GM23338 (cell line): ENCODE results near the gene ARHGEF17. TPM values are rescaled to one million over a fixed set of nuclear protein-coding genes. Genes with fewer than 3 reads are reported as not detected.

ENCODE experiments used
- ATAC-seq: fragments of 200-7000 bp; cut with Tn5 transposase; 3 replicates; pipeline ENCODE4 v1.9.1; 2020
- DNase-seq: peaks from one replicate; pipeline ENCODE4 v3.0.0-alpha.2; 2015; ENCODE audit warnings: low spot score
- H2AFZ ChIP-seq: fragments of 200-600 bp; sonication (generic); 2 replicates; pipeline ENCODE4 v1.8.0; 2016; ENCODE audit warnings: antibody characterized with exemption, mild to moderate bottlenecking, moderate library complexity
- H3F3A ChIP-seq: fragments of 200-600 bp; sonication (generic); replicated peaks from 2 replicates; pipeline ENCODE4 v1.8.0; 2017; ENCODE audit warnings: antibody characterized with exemption, mixed run types, low read depth
- H3K27ac ChIP-seq: fragments of 200-600 bp; sonication (generic); 2 replicates; pipeline ENCODE4 v1.6.1; 2016; ENCODE audit warnings: low read depth
- H3K27me3 ChIP-seq: fragments of 200-600 bp; sonication (generic); 2 replicates; pipeline ENCODE4 v1.8.0; 2016; ENCODE audit warnings: mild to moderate bottlenecking, mixed run types, moderate library complexity; ENCODE audit not compliant: insufficient read depth
- H3K36me3 ChIP-seq: fragments of 200-600 bp; sonication (generic); 2 replicates; pipeline ENCODE4 v1.8.0; 2016; ENCODE audit warnings: mild to moderate bottlenecking; ENCODE audit not compliant: insufficient read depth
- H3K4me1 ChIP-seq: fragments of 200-600 bp; sonication (generic); 2 replicates; pipeline ENCODE4 v1.8.0; 2016; ENCODE audit warnings: mild to moderate bottlenecking, moderate library complexity; ENCODE audit not compliant: insufficient read depth
- H3K4me2 ChIP-seq: fragments of 200-600 bp; sonication (generic); 2 replicates; pipeline ENCODE4 v1.7.1; 2017; ENCODE audit warnings: mixed run types
- H3K4me3 ChIP-seq: fragments of 200-600 bp; sonication (generic); 2 replicates; pipeline ENCODE4 v1.6.1; 2016; ENCODE audit warnings: mixed run types
- H3K79me2 ChIP-seq: fragments of 200-600 bp; sonication (generic); replicated peaks from 2 replicates; pipeline ENCODE4 v1.8.0; 2017; ENCODE audit warnings: mild to moderate bottlenecking; ENCODE audit not compliant: insufficient read depth
- H3K9me2 ChIP-seq: fragments of 200-600 bp; sonication (generic); 2 replicates; pipeline ENCODE4 v1.8.0; 2017; ENCODE audit not compliant: insufficient read depth
- H4K20me1 ChIP-seq: fragments of 200-600 bp; sonication (generic); replicated peaks from 2 replicates; pipeline ENCODE4 v1.8.0; 2017; ENCODE audit warnings: mild to moderate bottlenecking; ENCODE audit not compliant: insufficient read depth
- H3K27ac Mint-ChIP-seq: 2 replicates; pipeline ENCODE4 v1.8.0; 2020; ENCODE audit warnings: inconsistent platforms, mild to moderate bottlenecking, moderate library complexity, mixed read lengths
- H3K27me3 Mint-ChIP-seq: 3 replicates; pipeline ENCODE4 v1.8.0; 2022; ENCODE audit warnings: low read depth, mild to moderate bottlenecking, moderate library complexity, mixed read lengths, inconsistent platforms; ENCODE audit not compliant: insufficient read depth, poor library complexity
- H3K36me3 Mint-ChIP-seq: 3 replicates; pipeline ENCODE4 v1.8.0; 2021; ENCODE audit warnings: low read depth, mild to moderate bottlenecking, inconsistent platforms, moderate library complexity, mixed read lengths
- H3K4me1 Mint-ChIP-seq: 3 replicates; pipeline ENCODE4 v1.8.0; 2020; ENCODE audit warnings: mild to moderate bottlenecking, inconsistent platforms, mixed read lengths
- H3K4me3 Mint-ChIP-seq: 3 replicates; pipeline ENCODE4 v1.8.0; 2021; ENCODE audit warnings: moderate library complexity, mild to moderate bottlenecking, inconsistent platforms, mixed read lengths
- H3K9me3 Mint-ChIP-seq: 3 replicates; pipeline ENCODE4 v1.8.0; 2020; ENCODE audit warnings: moderate library complexity, mild to moderate bottlenecking, inconsistent platforms, mixed read lengths
- EZH2 ChIP-seq: fragments of 200-600 bp; sonication (generic); IDR thresholded peaks from one replicate; pipeline ENCODE4 v1.8.0; 2017; ENCODE audit warnings: antibody characterized with exemption, mild to moderate bottlenecking, low read depth; ENCODE audit not compliant: unreplicated experiment
- EZH2phosphoT487 ChIP-seq: fragments of 200-600 bp; sonication (generic); IDR thresholded peaks from one replicate; pipeline ENCODE4 v1.8.1; 2018; ENCODE audit warnings: antibody characterized with exemption; ENCODE audit not compliant: unreplicated experiment
- POLR2AphosphoS5 ChIP-seq: IDR thresholded peaks from 2 replicates; pipeline ENCODE4 v1.6.1; 2016; ENCODE audit warnings: antibody characterized with exemption, low read depth
- STAT1 ChIP-seq: IDR thresholded peaks from one replicate; pipeline ENCODE4 v1.6.1; 2016; ENCODE audit warnings: antibody characterized with exemption; ENCODE audit not compliant: unreplicated experiment
- ZNF114 ChIP-seq: fragments of 250-450 bp; sonication (Bioruptor Pico); IDR thresholded peaks from 2 replicates; pipeline ENCODE4 v1.5.0; 2020; ENCODE audit warnings: mild to moderate bottlenecking, moderate library complexity
- ZNF331 ChIP-seq: fragments of 250-450 bp; sonication (Bioruptor Pico); IDR thresholded peaks from 2 replicates; pipeline ENCODE4 v1.5.0; 2020; ENCODE audit warnings: low read depth, mild to moderate bottlenecking, moderate library complexity
- polyA plus RNA-seq: library from polyadenylated mRNA; unstranded; fragments of >200 nt; fragmentation: Nextera tagmentation; extraction: Ambion mirVana; gene quantifications from 2 replicates; pipeline ENCODE4 v1.2.1, GENCODE V29; 2016
- total RNA-seq: library from RNA; depleted of rRNA; stranded (reverse); fragments of >200 nt; shearing (Covaris generic); gene quantifications from 2 replicates; pipeline ENCODE4 v1.2.3, GENCODE V29; 2014
- TF ChIP-seq, protein P1 (sequence below), 2 experiments: fragments of 200-600 bp in 1 of 2; sonication (generic) in 1 of 2; conservative IDR thresholded peaks; 2 replicates each; pipeline versions ENCODE4 v1.5.1 to v1.6.1; 2016 to 2017; ENCODE audit warnings: antibody characterized with exemption in 2 of 2, low read depth in 2 of 2, mild to moderate bottlenecking in 2 of 2, moderate library complexity in 1 of 2
- TF ChIP-seq, protein P2 (sequence below): fragments of 250-450 bp; sonication (Bioruptor Pico); IDR thresholded peaks from 2 replicates; pipeline ENCODE4 v1.5.0; 2020; ENCODE audit warnings: mild to moderate bottlenecking, moderate library complexity
- TF ChIP-seq, protein P3 (sequence below): IDR thresholded peaks from 2 replicates; pipeline ENCODE4 v1.6.1; 2016; ENCODE audit warnings: antibody characterized with exemption
- TF ChIP-seq, protein P4 (sequence below): IDR thresholded peaks from one replicate; pipeline ENCODE4 v1.6.1; 2018; ENCODE audit warnings: antibody characterized with exemption; ENCODE audit not compliant: unreplicated experiment

The ARHGEF17 gene
- total and polyA plus RNA-seq, 2 experiments from 2014 or later, result 2.9 to 15.0 TPM

DNA sequence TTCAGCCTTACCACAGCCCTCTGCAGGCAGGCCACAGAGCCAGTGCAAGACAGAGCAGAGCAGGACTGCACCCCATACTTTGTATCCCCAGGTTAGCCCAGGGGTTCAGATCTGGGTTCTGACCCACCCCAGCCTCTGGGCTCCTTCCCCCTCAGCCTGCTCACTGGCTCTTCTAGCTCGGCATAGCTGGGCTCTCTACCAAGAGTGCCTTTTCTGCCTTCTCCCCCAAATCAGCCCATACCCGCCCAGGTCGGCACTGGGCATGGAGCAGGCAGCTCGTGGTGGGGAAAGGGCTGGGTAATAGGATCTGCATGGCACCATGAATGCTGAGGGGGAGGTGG is 76.4 kb downstream of the ARHGEF17 start:
- no peaks in the 10 kb centered on the region for H3K9me3 Mint-ChIP-seq
- H3K27ac Mint-ChIP-seq, result no peak overlapping the region
- no peaks in the 10 kb centered on the region for H3K27me3 ChIP-seq
- no peak overlapping the region for H3K27ac ChIP-seq
- H3K27me3 Mint-ChIP-seq, result peaks cover 3% of the 10 kb centered on the region
- no peak overlapping the region for H2AFZ ChIP-seq
- H3K9me2 ChIP-seq, result no peaks in the 10 kb centered on the region
- peaks cover 5% of the 10 kb centered on the region for H3K79me2 ChIP-seq
- no peaks in the 10 kb centered on the region for H3F3A ChIP-seq
- no peak for ATAC-seq
- H3K4me1 ChIP-seq, result no peaks in the 10 kb centered on the region
- TF ChIP-seq STAT1, result no peak
- TF ChIP-seq EZH2, result no peak
- TF ChIP-seq, protein P1, sequence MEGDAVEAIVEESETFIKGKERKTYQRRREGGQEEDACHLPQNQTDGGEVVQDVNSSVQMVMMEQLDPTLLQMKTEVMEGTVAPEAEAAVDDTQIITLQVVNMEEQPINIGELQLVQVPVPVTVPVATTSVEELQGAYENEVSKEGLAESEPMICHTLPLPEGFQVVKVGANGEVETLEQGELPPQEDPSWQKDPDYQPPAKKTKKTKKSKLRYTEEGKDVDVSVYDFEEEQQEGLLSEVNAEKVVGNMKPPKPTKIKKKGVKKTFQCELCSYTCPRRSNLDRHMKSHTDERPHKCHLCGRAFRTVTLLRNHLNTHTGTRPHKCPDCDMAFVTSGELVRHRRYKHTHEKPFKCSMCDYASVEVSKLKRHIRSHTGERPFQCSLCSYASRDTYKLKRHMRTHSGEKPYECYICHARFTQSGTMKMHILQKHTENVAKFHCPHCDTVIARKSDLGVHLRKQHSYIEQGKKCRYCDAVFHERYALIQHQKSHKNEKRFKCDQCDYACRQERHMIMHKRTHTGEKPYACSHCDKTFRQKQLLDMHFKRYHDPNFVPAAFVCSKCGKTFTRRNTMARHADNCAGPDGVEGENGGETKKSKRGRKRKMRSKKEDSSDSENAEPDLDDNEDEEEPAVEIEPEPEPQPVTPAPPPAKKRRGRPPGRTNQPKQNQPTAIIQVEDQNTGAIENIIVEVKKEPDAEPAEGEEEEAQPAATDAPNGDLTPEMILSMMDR (conservative IDR thresholded peaks at IDR 0.05; ENCODE audit: low read depth in 2 of 2), result no peak
- TF ChIP-seq POLR2AphosphoS5, result no peak
- TF ChIP-seq, protein P2, sequence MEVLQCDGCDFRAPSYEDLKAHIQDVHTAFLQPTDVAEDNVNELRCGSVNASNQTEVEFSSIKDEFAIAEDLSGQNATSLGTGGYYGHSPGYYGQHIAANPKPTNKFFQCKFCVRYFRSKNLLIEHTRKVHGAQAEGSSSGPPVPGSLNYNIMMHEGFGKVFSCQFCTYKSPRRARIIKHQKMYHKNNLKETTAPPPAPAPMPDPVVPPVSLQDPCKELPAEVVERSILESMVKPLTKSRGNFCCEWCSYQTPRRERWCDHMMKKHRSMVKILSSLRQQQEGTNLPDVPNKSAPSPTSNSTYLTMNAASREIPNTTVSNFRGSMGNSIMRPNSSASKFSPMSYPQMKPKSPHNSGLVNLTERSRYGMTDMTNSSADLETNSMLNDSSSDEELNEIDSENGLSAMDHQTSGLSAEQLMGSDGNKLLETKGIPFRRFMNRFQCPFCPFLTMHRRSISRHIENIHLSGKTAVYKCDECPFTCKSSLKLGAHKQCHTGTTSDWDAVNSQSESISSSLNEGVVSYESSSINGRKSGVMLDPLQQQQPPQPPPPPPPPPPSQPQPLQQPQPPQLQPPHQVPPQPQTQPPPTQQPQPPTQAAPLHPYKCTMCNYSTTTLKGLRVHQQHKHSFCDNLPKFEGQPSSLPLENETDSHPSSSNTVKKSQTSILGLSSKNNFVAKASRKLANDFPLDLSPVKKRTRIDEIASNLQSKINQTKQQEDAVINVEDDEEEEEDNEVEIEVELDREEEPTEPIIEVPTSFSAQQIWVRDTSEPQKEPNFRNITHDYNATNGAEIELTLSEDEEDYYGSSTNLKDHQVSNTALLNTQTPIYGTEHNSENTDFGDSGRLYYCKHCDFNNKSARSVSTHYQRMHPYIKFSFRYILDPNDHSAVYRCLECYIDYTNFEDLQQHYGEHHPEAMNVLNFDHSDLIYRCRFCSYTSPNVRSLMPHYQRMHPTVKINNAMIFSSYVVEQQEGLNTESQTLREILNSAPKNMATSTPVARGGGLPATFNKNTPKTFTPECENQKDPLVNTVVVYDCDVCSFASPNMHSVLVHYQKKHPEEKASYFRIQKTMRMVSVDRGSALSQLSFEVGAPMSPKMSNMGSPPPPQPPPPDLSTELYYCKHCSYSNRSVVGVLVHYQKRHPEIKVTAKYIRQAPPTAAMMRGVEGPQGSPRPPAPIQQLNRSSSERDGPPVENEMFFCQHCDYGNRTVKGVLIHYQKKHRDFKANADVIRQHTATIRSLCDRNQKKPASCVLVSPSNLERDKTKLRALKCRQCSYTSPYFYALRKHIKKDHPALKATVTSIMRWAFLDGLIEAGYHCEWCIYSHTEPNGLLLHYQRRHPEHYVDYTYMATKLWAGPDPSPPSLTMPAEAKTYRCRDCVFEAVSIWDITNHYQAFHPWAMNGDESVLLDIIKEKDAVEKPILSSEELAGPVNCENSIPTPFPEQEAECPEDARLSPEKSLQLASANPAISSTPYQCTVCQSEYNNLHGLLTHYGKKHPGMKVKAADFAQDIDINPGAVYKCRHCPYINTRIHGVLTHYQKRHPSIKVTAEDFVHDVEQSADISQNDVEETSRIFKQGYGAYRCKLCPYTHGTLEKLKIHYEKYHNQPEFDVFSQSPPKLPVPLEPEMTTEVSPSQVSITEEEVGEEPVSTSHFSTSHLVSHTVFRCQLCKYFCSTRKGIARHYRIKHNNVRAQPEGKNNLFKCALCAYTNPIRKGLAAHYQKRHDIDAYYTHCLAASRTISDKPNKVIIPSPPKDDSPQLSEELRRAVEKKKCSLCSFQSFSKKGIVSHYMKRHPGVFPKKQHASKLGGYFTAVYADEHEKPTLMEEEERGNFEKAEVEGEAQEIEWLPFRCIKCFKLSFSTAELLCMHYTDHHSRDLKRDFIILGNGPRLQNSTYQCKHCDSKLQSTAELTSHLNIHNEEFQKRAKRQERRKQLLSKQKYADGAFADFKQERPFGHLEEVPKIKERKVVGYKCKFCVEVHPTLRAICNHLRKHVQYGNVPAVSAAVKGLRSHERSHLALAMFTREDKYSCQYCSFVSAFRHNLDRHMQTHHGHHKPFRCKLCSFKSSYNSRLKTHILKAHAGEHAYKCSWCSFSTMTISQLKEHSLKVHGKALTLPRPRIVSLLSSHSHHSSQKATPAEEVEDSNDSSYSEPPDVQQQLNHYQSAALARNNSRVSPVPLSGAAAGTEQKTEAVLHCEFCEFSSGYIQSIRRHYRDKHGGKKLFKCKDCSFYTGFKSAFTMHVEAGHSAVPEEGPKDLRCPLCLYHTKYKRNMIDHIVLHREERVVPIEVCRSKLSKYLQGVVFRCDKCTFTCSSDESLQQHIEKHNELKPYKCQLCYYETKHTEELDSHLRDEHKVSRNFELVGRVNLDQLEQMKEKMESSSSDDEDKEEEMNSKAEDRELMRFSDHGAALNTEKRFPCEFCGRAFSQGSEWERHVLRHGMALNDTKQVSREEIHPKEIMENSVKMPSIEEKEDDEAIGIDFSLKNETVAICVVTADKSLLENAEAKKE (CRISPR knock-in tag), result no peak
- TF ChIP-seq, protein P3, sequence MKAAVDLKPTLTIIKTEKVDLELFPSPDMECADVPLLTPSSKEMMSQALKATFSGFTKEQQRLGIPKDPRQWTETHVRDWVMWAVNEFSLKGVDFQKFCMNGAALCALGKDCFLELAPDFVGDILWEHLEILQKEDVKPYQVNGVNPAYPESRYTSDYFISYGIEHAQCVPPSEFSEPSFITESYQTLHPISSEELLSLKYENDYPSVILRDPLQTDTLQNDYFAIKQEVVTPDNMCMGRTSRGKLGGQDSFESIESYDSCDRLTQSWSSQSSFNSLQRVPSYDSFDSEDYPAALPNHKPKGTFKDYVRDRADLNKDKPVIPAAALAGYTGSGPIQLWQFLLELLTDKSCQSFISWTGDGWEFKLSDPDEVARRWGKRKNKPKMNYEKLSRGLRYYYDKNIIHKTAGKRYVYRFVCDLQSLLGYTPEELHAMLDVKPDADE, result no peak
- no peak for TF ChIP-seq ZNF114 (CRISPR knock-in tag)
- TF ChIP-seq EZH2phosphoT487, result no peak
- TF ChIP-seq, protein P4, sequence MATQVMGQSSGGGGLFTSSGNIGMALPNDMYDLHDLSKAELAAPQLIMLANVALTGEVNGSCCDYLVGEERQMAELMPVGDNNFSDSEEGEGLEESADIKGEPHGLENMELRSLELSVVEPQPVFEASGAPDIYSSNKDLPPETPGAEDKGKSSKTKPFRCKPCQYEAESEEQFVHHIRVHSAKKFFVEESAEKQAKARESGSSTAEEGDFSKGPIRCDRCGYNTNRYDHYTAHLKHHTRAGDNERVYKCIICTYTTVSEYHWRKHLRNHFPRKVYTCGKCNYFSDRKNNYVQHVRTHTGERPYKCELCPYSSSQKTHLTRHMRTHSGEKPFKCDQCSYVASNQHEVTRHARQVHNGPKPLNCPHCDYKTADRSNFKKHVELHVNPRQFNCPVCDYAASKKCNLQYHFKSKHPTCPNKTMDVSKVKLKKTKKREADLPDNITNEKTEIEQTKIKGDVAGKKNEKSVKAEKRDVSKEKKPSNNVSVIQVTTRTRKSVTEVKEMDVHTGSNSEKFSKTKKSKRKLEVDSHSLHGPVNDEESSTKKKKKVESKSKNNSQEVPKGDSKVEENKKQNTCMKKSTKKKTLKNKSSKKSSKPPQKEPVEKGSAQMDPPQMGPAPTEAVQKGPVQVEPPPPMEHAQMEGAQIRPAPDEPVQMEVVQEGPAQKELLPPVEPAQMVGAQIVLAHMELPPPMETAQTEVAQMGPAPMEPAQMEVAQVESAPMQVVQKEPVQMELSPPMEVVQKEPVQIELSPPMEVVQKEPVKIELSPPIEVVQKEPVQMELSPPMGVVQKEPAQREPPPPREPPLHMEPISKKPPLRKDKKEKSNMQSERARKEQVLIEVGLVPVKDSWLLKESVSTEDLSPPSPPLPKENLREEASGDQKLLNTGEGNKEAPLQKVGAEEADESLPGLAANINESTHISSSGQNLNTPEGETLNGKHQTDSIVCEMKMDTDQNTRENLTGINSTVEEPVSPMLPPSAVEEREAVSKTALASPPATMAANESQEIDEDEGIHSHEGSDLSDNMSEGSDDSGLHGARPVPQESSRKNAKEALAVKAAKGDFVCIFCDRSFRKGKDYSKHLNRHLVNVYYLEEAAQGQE, result no peak
- TF ChIP-seq ZNF331 (CRISPR knock-in tag), result no peak
- peaks cover 23% of the 10 kb centered on the region for H3K4me1 Mint-ChIP-seq
- H3K4me3 Mint-ChIP-seq, result no peak overlapping the region
- H3K36me3 Mint-ChIP-seq, result no peaks in the 10 kb centered on the region; the same call in 2 of the 3 replicates
- DNase-seq, result no peak
- no peaks in the 10 kb centered on the region; the same call in none of the 2 replicates for H4K20me1 ChIP-seq
- no peak overlapping the region for H3K4me3 ChIP-seq
- no peaks in the 10 kb centered on the region for H3K36me3 ChIP-seq
- H3K4me2 ChIP-seq, result no peak overlapping the region
